SIG-M5 treated with dmso at 0.1 percent for 504 hours (cell line): ENCODE measurements around the gene STK40.

ENCODE experiments used
- DNase-seq: peaks from one replicate; lab custom pipeline; 2025; ENCODE audit not compliant: unreplicated experiment; lab: John Stamatoyannopoulos, UW

STK40 gene

GRCh38 chr1:36385410-36386264 lies at the start of gene STK40:
TSS of gene STK40 (minus strand) at chr1:36385924. CDS start at chr1:36361332, 24,592 bp downstream.
- DNase-seq = peak; percentile 99

DNA sequence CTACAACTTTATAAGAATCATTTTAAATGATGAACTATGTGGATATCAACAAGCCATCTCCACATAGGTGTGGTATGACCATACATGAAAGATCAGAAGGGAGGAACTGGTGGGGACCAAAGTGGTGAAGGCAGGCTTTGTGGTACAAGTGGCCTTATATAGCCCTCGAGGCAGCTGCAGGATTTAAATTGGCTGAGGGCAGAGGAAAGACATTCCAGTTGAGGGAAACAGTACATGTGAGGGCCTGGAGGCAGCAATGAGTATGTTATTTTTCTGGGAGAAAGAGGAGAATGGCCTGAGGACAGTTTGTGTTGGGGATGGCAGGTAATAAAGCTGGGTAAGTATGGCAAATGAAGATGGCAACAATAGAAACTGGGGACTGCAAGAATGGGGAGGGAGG lies 47.4 kb upstream of the STK40 start:
- DNase-seq = no peak

DNA sequence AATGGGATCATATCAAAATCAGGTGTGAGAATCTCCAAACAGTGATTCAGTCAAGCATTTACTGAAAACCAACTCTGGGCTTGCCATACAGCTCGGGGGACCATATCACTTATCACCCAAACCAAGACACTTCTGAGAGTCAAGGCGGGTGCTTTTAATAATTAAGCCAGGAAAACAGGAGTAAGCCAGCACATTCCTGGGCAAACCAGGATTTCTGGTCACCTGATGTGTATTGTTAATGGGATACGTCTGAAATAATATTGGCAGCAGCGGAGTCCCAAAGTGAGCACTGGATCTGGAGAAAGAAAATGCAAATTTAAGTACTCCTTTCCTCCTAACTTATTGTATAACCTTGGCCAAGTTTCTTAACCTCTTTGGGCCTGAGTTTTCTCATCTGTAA lies 46.9 kb upstream of the STK40 start:
- DNase-seq = no peak

- DNase-seq = no peak
These were observed 40.1 kb upstream of the STK40 start for GRCh38 chr1:36425791-36426190.

DNA sequence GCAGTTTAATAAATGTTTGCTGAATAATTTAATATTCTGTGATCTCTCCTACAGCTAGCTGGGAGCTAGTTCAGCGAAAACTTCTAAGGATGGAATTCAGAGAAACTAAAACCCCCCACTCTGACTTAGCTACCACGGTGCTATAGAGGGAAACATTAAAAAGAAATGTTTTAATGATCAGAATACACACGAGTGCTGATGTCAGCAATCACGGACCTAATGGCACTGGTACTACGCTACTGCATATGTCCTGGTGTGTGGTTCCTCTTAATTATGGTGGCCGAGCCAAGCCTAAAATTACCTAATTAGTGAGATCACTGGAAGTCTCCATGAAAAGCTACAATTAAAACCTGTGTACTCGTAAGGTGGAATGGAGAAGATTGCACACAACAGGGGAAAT lies 35.9 kb upstream of the STK40 start:
- no peak for DNase-seq

DNA sequence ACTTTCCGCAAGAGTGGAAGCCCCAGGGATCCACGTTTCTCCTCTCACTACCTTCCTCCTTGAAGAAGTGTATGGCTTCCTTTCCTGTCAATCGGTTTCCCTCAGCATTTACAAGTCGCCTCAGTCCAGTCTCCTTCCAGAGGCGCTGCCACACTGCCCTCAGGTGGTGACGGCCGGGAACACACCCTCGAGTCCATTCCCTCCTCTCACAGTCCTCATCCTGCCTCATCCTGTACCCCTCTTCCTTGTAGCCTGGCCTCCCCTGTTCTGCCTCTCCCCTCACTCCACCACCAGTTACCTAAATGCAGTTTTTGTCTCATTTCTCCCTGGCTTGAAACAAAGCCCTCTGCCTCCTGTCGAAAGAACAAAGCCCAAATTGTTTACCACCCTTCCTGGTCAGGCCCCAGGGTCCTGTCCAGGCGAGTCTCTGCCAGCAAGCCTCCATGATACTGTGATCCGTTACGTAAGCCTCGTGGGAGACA lies 35.2 kb upstream of the STK40 start:
- DNase-seq = peak; percentile 86

GRCh38 chr1:36420409-36420808 lies 34.7 kb upstream of the STK40 start:
- no peak for DNase-seq

DNA sequence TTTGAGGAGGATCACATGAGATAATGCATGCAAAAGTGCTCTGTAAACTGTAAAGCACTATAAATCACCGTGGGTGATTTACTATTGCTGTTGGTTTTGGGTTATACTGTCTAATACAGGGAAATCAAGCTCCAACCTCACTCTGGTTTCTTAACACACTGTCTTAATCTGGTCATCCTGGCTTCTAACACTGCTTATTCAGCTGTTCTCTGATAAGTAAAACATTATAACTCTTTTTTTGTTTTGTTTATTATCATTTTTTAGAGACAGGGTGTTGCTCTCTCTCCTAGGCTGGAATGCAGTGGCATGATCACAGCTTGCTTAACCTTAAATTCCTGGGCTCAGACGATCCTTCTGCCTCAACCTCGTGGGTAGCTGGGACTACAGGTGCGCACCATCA lies 33.8 kb upstream of the STK40 start:
- no peak for DNase-seq

- DNase-seq = no peak
These were observed 33.4 kb upstream of the STK40 start for GRCh38 chr1:36419140-36419539.

DNA sequence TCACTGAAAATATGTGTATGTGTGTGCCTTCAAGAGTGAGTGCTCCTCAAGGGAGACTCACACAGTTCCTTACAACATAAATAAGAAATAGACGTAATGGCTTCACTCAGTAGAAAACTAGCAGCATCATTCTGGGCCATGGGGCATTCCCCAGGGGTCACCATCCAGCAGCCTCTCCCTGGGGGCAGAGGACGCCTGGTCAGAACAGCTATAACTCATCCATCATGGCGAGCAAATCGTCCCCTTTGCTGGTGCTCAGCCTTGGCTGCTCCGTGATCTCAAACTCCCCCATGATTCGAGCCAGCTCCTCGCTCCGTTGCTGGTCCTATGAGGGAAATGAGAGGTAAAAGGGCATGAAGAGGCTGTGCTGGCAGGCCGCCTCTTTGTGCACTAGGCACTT lies 32.2 kb upstream of the STK40 start:
- no peak for DNase-seq

- no peak for DNase-seq
These were observed 30.1 kb upstream of the STK40 start for GRCh38 chr1:36415661-36416326.

- DNase-seq = no peak
These were observed 28.7 kb upstream of the STK40 start for GRCh38 chr1:36414384-36414783.

GRCh38 chr1:36411674-36412648 lies 26.2 kb upstream of the STK40 start:
- peak; percentile 42 for DNase-seq

DNA sequence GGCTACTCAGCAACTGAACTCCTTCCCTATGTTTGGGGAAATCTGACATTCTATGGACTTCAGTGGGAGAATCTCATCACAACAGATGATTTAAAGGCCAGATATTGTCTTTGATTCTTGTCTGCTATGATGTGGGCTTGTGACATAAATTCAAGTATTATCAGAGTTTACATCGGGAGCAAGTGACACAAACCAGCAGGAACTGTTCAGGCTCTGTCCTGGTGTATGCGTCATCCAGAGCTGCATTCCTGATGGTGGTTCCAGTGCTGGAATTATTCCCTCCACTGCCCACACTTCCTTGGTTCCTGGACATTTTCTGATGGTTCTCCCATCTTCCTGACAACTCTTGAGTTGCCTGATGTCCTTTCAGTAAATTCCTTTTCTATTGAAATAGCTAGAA lies 22.8 kb upstream of the STK40 start:
- DNase-seq = peak; percentile 20

DNA sequence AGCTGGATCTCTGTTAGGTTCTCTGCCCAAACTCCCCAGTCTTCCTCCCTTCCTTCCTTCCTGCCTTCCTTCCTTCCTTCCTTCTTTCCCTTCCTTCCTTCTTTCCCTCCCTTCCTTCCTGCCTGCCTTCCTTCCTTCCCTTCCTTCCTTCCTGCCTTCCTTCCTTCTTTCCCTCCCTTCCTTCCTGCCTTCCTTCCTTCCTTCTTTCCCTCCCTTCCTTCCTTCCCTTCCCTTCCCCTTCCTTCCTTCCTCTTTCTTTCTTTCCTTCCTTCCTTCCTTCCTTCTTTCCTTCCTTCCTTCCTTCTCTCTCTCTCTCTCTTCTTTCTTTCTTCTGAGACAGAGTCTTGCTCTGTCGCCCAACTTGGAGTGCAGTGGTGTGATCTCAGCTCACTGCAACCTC lies 20.7 kb upstream of the STK40 start:
- DNase-seq = no peak

GRCh38 chr1:36402504-36402890 lies 16.8 kb upstream of the STK40 start:
- no peak for DNase-seq

GRCh38 chr1:36401602-36402503 lies 16.1 kb upstream of the STK40 start:
- DNase-seq = no peak

- DNase-seq = peak; percentile 82
These were observed 15.3 kb upstream of the STK40 start for GRCh38 chr1:36400825-36401601.

GRCh38 chr1:36400514-36400824 lies 14.7 kb upstream of the STK40 start:
- no peak for DNase-seq
